Testis (tissue), 3 donors: ENCODE data around the gene TRIL. TPM values are rescaled to one million over a fixed set of nuclear protein-coding genes. Genes with fewer than 3 reads are reported as not detected.

Experiments
- DNase-seq: peaks from one replicate; pipeline ENCODE4 v3.0.0-alpha.2; 2019
- H3K27ac ChIP-seq, 2 donors: fragments of 200-600 bp; sonication (generic); one replicate each; pipeline ENCODE4 v1.5.1; 2019
- H3K27me3 ChIP-seq: fragments of 200-600 bp; sonication (generic); one replicate; pipeline ENCODE4 v1.5.1; 2019
- H3K36me3 ChIP-seq: fragments of 200-600 bp; sonication (generic); one replicate; pipeline ENCODE4 v1.5.1; 2017; ENCODE audit warnings: low read depth; ENCODE audit errors: missing control alignments
- H3K4me1 ChIP-seq: fragments of 200-600 bp; sonication (generic); one replicate; pipeline ENCODE4 v1.5.1; 2019
- H3K4me3 ChIP-seq, 2 donors: fragments of 200-600 bp; sonication (generic); one replicate each; pipeline ENCODE4 v1.5.1; 2017 to 2019
- H3K9me3 ChIP-seq: fragments of 200-600 bp; sonication (generic); one replicate; pipeline ENCODE4 v1.5.1; 2017
- CTCF ChIP-seq, 3 experiments: fragments of 450-650 bp in 2 of 3; fragments of 200-600 bp in 1 of 3; sonication (generic) in 1 of 3; IDR thresholded peaks; one replicate each; pipeline ENCODE4 v1.5.1; 2016 to 2019; ENCODE audit warnings: antibody characterized with exemption in 3 of 3, mild to moderate bottlenecking in 2 of 3, moderate library complexity in 1 of 3
- POLR2A ChIP-seq: fragments of 450-650 bp; IDR thresholded peaks from one replicate; pipeline ENCODE4 v1.6.1; 2017; ENCODE audit warnings: antibody characterized with exemption, mild to moderate bottlenecking, moderate library complexity
- WGBS, 2 donors: methylation state at CpG; one replicate each; pipeline ENCODE4 v1.1.5; 2018; 5-methylcytosine and 5-hydroxymethylcytosine counted together
- intact Hi-C: fragments of 100-400 bp; cut with DNase I; formaldehyde crosslinking; loops from one replicate; pipeline ENCODE4 v1.15.1; 2023; ENCODE audit warnings: low total_unique reads
- polyA plus RNA-seq: library from polyadenylated mRNA; stranded (reverse); fragments of 350-450 nt; fragmentation: Illumina TruSeq; extraction: RNeasy Lipid Tissue Mini Kit (QIAGEN cat#74804); gene quantifications from one replicate; pipeline ENCODE4 v1.2.3, GENCODE V29; 2014; ENCODE audit warnings: low read depth, low replicate concordance; ENCODE audit not compliant: insufficient read depth
- total RNA-seq, 2 donors: library from RNA; depleted of rRNA; stranded (reverse); fragments of >200 nt; gene quantifications; one replicate each; pipeline ENCODE4 v1.2.3, GENCODE V29; 2016

Gene TRIL
- total and polyA plus RNA-seq, 3 donors from 2014 or later: 0.99 to 2.0 (median 1.3) TPM

GRCh38 chr7:28941633-28942032 is 16.5 kb downstream of the TRIL start:
- intact Hi-C loops: no loop called here
- TF ChIP-seq CTCF (IDR thresholded peaks at IDR 0.05): no peak
- no peak for DNase-seq
- no peaks in the 10 kb centered on the region for H3K27me3 ChIP-seq
- H3K4me1 ChIP-seq: no peaks in the 10 kb centered on the region
- 79 to 87% methylated on average over 5 of the region's 5 CpGs for WGBS, 2 donors
- no peak overlapping the region for H3K4me3 ChIP-seq
- no peaks in the 10 kb centered on the region for H3K36me3 ChIP-seq
- H3K9me3 ChIP-seq: no peaks in the 10 kb centered on the region
- no peak overlapping the region for H3K27ac ChIP-seq

- DNase-seq: no peak
- no peaks in the 10 kb centered on the region for H3K36me3 ChIP-seq
- 79 to 88% methylated on average over 11 of the region's 11 CpGs for WGBS, 2 donors
- intact Hi-C loops: no loop called here
- no peak overlapping the region for H3K4me3 ChIP-seq
- H3K27me3 ChIP-seq: no peaks in the 10 kb centered on the region
- no peaks in the 10 kb centered on the region for H3K9me3 ChIP-seq
- no peaks in the 10 kb centered on the region for H3K4me1 ChIP-seq
- no peak overlapping the region for H3K27ac ChIP-seq
- TF ChIP-seq CTCF (IDR thresholded peaks at IDR 0.05) (no peak), POLR2A (no peak)
Observed at GRCh38 chr7:28940741-28941384, 17.3 kb downstream of the TRIL start.

GRCh38 chr7:28939844-28940544 is 18.1 kb downstream of the TRIL start:
- H3K4me3 ChIP-seq: no peak overlapping the region
- no peaks in the 10 kb centered on the region for H3K4me1 ChIP-seq
- no peaks in the 10 kb centered on the region for H3K36me3 ChIP-seq
- no peaks in the 10 kb centered on the region for H3K9me3 ChIP-seq
- WGBS, 2 donors: 52 to 58% methylated on average over 7 of the region's 7 CpGs
- H3K27me3 ChIP-seq: no peaks in the 10 kb centered on the region
- intact Hi-C loops: no loop called here
- TF ChIP-seq POLR2A (no peak), CTCF (IDR thresholded peaks at IDR 0.05) (no peak)
- no peak overlapping the region for H3K27ac ChIP-seq
- no peak for DNase-seq

GRCh38 chr7:28939367-28939766 is 18.8 kb downstream of the TRIL start:
- H3K4me1 ChIP-seq: no peaks in the 10 kb centered on the region
- DNase-seq: no peak
- H3K27me3 ChIP-seq: no peaks in the 10 kb centered on the region
- H3K9me3 ChIP-seq: no peaks in the 10 kb centered on the region
- TF ChIP-seq CTCF (IDR thresholded peaks at IDR 0.05) (no peak), POLR2A (no peak)
- 26% methylated on average over 5 of the region's 5 CpGs for WGBS, 2 donors
- H3K36me3 ChIP-seq: no peaks in the 10 kb centered on the region
- intact Hi-C loops: no loop called here
- H3K4me3 ChIP-seq: no peak overlapping the region
- H3K27ac ChIP-seq: no peak overlapping the region

- WGBS, 2 donors: 69 to 91% methylated on average over 7 of the region's 7 CpGs
- Histone ChIP-seq H3K27me3 (no peaks in the 10 kb centered on the region), H3K9me3 (no peaks in the 10 kb centered on the region), H3K4me3 (no peak overlapping the region), H3K36me3 (no peaks in the 10 kb centered on the region), H3K27ac (no peak overlapping the region), H3K4me1 (no peaks in the 10 kb centered on the region)
- no peak for TF ChIP-seq CTCF (IDR thresholded peaks at IDR 0.05)
- TF ChIP-seq POLR2A: no peak
- intact Hi-C loops: no loop called here
- DNase-seq: no peak
Observed at GRCh38 chr7:28937619-28938018, 20.5 kb downstream of the TRIL start.
